ENCODE measurements around the gene ABHD17A.

GRCh38 chr19:1917926-1918325, 32.6 kb upstream of the ABHD17A start:
- TF ChIP-seq CTCF (IDR thresholded peaks at IDR 0.05) (no peak), POLR2A (IDR thresholded peaks at IDR 0.05) (no peak)
